Bronchial epithelial cell (primary cell): Measurements from ENCODE around the gene BHLHE23. TPM values are rescaled to one million over a fixed set of nuclear protein-coding genes. Genes with fewer than 3 reads are reported as not detected.

ENCODE experiments used
- DNase-seq: peaks from one replicate; pipeline ENCODE4 v3.0.0-alpha.2; 2010; ENCODE audit warnings: low read depth
- FAIRE-seq: peaks from 2 replicates; lab custom pipeline; 2011; peaks lifted over from hg19 to GRCh38; lab: Jason Lieb, UNC
- H3K27me3 ChIP-seq: 2 replicates; pipeline ENCODE4 v1.5.1; 2011; ENCODE audit warnings: low read length; ENCODE audit not compliant: control insufficient read depth, insufficient read depth
- H3K36me3 ChIP-seq: 2 replicates; pipeline ENCODE4 v1.5.1; 2011; ENCODE audit warnings: low read length; ENCODE audit not compliant: control insufficient read depth, insufficient read depth
- H3K4me3 ChIP-seq: 2 replicates; pipeline ENCODE4 v1.5.1; 2011; ENCODE audit warnings: mild to moderate bottlenecking, low read depth, low read length, control low read depth
- total RNA-seq: library from RNA; depleted of rRNA; stranded (reverse); fragments of >200 nt; gene quantifications from 2 replicates; pipeline ENCODE4 v1.2.1, GENCODE V29; 2014
- TF ChIP-seq, protein P1 (sequence below): IDR thresholded peaks from 2 replicates; pipeline ENCODE4 v1.5.1; 2011; ENCODE audit warnings: mild to moderate bottlenecking, moderate library complexity, low read length, control low read depth, inconsistent platforms; ENCODE audit not compliant: insufficient read depth, severe bottlenecking

Gene BHLHE23
- total RNA-seq, 1 donor from 2014 or later, result not detected

DNA sequence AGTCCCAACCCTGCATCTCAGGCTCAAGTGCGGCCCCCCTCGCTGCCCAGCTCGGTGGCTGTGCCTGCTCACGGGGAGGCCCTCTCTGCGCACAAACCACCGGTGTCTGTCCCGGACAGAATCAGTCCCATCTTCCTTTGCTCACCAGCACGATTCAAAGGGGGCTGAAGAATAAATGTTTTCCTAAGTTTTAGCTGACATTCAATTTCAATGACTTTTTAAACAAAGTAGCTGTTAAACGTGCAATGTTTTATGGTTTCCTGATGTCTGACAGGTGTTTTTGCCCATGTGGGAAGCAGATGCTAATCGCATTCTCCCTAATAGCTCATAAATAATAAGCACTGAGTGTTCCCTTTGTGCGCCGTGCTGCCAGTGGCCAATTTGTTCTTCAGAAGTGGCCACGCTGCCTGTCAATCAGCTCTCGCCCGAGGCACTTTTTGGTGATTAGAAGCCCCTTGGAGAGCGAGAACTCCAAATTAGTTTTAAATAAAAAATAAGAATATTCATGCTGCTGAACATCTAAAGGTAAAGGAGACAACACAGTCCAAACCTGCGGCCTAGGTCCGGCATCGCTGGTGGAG, 26.3 kb downstream of the BHLHE23 start:
- Histone ChIP-seq H3K4me3 (no peak overlapping the region), H3K36me3 (no peaks in the 10 kb centered on the region), H3K27me3 (peaks cover 23% of the 10 kb centered on the region)
- FAIRE-seq, result no peak
- TF ChIP-seq, protein P1, sequence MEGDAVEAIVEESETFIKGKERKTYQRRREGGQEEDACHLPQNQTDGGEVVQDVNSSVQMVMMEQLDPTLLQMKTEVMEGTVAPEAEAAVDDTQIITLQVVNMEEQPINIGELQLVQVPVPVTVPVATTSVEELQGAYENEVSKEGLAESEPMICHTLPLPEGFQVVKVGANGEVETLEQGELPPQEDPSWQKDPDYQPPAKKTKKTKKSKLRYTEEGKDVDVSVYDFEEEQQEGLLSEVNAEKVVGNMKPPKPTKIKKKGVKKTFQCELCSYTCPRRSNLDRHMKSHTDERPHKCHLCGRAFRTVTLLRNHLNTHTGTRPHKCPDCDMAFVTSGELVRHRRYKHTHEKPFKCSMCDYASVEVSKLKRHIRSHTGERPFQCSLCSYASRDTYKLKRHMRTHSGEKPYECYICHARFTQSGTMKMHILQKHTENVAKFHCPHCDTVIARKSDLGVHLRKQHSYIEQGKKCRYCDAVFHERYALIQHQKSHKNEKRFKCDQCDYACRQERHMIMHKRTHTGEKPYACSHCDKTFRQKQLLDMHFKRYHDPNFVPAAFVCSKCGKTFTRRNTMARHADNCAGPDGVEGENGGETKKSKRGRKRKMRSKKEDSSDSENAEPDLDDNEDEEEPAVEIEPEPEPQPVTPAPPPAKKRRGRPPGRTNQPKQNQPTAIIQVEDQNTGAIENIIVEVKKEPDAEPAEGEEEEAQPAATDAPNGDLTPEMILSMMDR, result no peak
- no peak for DNase-seq

DNA sequence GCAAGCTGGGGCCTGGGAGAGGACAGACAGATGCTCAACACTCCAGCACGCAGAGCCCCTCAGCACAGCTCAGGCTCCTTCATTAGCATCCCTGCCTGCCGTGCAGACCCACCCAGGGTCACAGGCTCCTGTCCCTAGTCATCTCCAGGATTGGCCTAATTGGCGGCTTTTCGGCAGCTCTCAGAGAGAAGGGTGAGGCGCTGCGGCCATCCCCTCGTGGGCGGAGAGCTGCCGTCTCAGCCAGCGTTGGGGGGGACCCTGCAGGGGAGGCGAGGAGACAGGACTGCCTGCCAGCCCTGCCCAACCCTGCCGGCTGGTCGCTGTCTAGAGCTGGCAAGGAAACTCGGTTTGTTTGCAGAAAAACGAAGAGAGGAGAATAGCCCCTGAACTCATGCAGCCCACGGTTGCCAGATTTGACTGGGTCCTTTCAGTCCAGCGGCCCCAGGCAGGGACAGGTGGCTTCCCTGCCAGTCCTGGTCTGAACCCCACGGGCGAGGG, 26.8 kb downstream of the BHLHE23 start:
- Histone ChIP-seq H3K4me3 (no peak overlapping the region), H3K36me3 (no peaks in the 10 kb centered on the region), H3K27me3 (peaks cover 24% of the 10 kb centered on the region)
- DNase-seq (no peak), FAIRE-seq (no peak)
- TF ChIP-seq, protein P1, result no peak

DNA sequence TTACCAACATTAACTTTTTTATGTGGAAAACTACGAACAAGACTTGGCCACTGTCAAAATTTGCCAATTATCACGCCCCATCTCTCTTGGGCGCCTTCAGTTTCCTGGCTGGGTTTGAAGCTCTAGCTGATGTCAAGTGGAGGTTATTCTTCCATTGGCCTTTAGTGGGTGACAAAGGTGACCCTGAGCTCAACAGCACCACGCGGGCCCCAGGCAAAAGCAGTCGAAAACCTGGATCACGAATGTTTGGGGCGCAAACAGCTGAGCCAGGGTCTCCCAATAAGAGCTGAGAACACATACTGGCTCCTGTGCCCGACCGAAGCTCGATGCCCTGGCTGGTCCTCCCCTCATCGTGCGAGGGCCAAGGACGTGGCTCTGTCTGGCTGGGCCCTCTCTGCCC, 27.5 kb downstream of the BHLHE23 start:
- H3K36me3 ChIP-seq, result no peaks in the 10 kb centered on the region
- H3K27me3 ChIP-seq, result peaks cover 30% of the 10 kb centered on the region
- FAIRE-seq (no peak), DNase-seq (no peak)
- H3K4me3 ChIP-seq, result no peak overlapping the region
- TF ChIP-seq, protein P1, result no peak

DNA sequence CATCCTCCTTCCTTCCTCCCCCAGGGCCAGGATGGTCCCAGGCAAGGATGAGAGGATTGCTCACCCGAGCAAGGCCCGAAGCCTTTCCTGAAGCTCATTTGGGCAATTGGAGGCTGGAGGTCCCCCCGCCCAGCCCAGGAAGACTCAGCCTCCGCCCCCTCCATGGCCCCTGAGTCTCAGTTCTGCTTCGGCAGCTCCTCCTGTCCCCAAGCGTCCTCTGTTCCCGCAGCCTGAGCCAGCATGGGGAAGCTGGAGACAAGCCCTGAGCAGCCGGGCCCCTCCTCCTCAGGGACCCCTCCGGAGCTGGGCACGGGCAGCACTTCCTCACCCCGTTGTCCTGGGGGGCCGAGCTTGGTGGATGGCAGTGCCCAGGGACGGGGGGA, 28.2 kb downstream of the BHLHE23 start:
- TF ChIP-seq, protein P1, result no peak
- Histone ChIP-seq H3K27me3 (peaks cover 34% of the 10 kb centered on the region), H3K36me3 (no peaks in the 10 kb centered on the region), H3K4me3 (no peak overlapping the region)
- FAIRE-seq (no peak), DNase-seq (no peak)

DNA sequence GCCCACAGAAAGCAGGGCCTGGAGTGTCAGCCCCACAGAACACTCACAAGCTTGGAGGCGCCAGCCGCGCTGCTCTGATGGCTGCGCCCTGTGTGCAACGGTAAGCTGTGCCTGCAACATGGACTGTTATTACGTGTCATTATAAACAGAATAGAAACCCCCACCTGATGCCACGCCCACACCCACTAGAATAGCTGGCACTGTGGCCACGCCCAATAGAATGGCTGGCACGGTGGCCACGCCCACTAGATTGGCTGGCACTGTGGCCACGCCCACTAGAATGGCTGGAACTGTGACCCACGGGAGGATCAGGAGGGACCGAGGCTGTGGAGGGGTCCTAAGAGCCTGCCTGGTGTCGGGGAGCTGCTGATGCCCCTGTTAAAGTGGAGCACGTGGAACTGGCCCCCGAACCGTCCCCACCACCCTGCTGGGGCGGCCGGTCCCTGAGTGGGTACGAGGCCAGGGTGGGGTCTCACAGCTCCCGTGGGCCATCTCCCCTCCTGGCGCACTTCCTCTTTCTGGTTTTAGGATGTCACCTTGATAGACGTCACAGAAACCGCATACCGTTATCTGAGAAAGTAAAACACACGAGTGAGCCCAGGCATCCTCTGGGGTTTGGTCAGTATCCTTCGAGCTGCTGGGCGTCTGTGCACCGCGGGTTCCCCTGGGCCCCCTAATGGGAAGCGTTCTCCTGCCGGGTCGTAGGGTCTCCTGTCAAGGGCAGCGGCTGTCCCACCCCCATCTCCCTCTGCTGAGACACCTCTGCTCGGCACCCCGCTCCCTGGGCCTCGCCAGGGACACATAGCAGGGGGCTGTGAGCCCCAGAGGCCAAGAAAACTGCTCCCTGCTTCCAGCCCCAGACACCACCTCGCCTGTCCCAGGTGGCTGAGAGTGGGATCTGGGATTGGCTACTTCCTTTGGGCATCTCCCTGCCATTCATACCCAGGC, 28.9 kb downstream of the BHLHE23 start:
- Histone ChIP-seq H3K36me3 (no peaks in the 10 kb centered on the region), H3K27me3 (peaks cover 39% of the 10 kb centered on the region), H3K4me3 (no peak overlapping the region)
- TF ChIP-seq, protein P1, result no peak
- DNase-seq (no peak), FAIRE-seq (no peak)
